NB4 (cell line): ENCODE results near the gene TAF1C.
A peak's percentile ranks its signal among the peaks of the same experiment; 100 is the strongest.

Source experiments
- DNase-seq: peaks from one replicate; pipeline ENCODE4 v3.0.0; 2010; ENCODE audit warnings: low read depth
- H3K4me3 ChIP-seq: one replicate; pipeline ENCODE4 v1.5.1; 2011; ENCODE audit warnings: mild to moderate bottlenecking, low read depth, low read length, moderate library complexity
- CTCF ChIP-seq: IDR thresholded peaks from one replicate; pipeline ENCODE4 v1.5.1; 2012; ENCODE audit warnings: low read depth, low read length
- MYC ChIP-seq: IDR thresholded peaks from 2 replicates; pipeline ENCODE4 v1.6.1; 2011; ENCODE audit warnings: low read depth, low read length
- POLR2A ChIP-seq: IDR thresholded peaks from 2 replicates; pipeline ENCODE4 v1.6.1; 2011; ENCODE audit warnings: mild to moderate bottlenecking; ENCODE audit not compliant: insufficient read length; ENCODE audit errors: extremely low read depth
- TF ChIP-seq, protein P1 (sequence below): IDR thresholded peaks from 2 replicates; pipeline ENCODE4 v1.6.1; 2011; ENCODE audit warnings: low read depth, low read length

The TAF1C gene

GRCh38 chr16:84144859-84145639, 41.8 kb downstream of the TAF1C start, which contains the start of the genes DNAAF1 and HSDL1:
TSS of gene DNAAF1 (plus strand) at chr16:84145308. CDS start at chr16:84145441, 133 bp downstream.
TSS of gene HSDL1 (minus strand) at chr16:84145177. CDS start at chr16:84131321, 13,856 bp downstream.
- peak; percentile 89 for DNase-seq
- peak within 1 kb of the TSS; percentile 78 for H3K4me3 ChIP-seq
- TF ChIP-seq CTCF (no peak), POLR2A (peak; percentile 68), MYC (no peak)
- TF ChIP-seq, protein P1, sequence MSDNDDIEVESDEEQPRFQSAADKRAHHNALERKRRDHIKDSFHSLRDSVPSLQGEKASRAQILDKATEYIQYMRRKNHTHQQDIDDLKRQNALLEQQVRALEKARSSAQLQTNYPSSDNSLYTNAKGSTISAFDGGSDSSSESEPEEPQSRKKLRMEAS = peak; percentile 72

- peak overlapping the region; percentile 78 for H3K4me3 ChIP-seq
- TF ChIP-seq CTCF (peak; percentile 33), POLR2A (no peak)
- peak; percentile 52 for DNase-seq
These were observed 42.5 kb downstream of the TAF1C start for GRCh38 chr16:84144209-84144858.

DNA sequence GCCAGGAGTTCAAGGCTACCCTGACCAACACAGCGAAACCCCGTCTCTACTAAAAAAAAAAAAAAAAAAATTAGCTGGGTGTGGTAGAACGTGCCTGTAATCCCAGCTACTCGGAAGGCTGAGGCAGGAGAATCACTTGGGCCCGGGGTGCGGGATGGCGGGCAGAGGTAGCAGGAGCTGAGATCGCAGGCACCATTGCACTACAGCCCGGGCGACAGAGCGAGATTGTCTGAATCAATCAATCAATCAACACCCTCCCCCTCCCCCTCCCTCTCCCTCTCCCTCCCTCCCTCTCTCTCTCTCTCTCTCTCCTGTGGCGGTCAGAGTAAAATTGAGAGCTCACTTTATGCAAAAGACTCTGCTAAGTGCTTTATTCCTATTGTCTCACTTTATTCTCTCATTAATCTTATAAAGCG, 43.1 kb downstream of the TAF1C start:
- TF ChIP-seq CTCF (no peak), MYC (no peak), POLR2A (no peak)
- TF ChIP-seq, protein P1 = no peak
- H3K4me3 ChIP-seq = peak overlapping the region; percentile 78
- peak; percentile 12 for DNase-seq

DNA sequence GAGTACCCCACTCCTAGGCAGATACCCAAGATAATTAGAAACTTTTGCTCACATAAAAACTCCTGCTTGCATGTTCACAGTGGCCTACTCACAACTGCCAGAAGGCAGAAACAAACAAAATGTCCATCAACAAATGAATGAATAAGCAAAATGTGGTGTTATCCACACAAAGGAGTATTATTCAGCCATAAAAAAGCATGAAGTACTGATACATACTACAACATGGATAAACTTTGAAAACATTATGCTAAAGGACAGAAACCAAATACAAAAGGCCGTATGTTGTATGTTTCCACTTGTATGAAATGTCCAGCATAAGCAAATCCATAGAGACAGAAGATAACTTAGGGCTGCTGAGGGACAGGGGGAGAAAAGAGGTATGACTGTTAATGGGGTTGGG, 43.8 kb downstream of the TAF1C start:
- no peak for DNase-seq
- H3K4me3 ChIP-seq = no peak overlapping the region
- TF ChIP-seq CTCF (no peak), POLR2A (no peak), MYC (no peak)
- TF ChIP-seq, protein P1 = no peak

DNA sequence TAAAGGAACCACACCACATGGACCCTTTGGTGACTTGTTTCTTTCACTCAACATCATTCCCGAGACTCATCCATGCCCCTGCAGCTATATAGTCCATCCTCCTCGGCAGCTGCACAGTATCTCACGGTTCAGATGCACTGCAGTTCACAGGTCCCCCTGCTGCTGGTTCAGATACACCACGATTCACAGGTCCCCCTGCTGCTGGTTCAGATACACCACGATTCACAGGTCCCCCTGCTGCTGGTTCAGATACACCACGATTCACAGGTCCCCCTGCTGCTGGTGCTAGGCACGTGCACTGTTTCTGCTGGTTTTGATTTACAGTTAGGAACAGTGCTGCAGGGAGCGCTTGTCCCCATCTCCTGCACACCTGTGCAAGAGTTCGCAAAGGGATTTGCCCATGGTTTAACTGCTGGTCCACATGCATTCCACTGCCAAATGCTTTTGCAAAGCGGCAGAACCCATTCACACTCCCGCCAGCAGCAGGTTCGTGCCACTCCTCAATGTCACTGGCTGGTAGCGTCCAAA, 45.6 kb downstream of the TAF1C start:
- TF ChIP-seq CTCF = peak; percentile 9
- TF ChIP-seq, protein P1 = no peak
- no peak for TF ChIP-seq MYC
- H3K4me3 ChIP-seq = no peak overlapping the region
- DNase-seq = peak; percentile 35
